GM21528 (cell line): ENCODE measurements around the gene SDC3.
"Not testable (repeated sequence)": the region's sequence is repeated elsewhere in the genome, so short reads cannot be mapped to it uniquely, and the experiment has no call there.

Source experiments
- ATAC-seq: cut with Tn5 transposase; IDR thresholded peaks from one replicate; pipeline ENCODE4 v1.9.1; 2021; ENCODE audit warnings: mild to moderate bottlenecking, moderate library complexity; ENCODE audit not compliant: unreplicated experiment, low FRiP score

Gene SDC3

GRCh38 chr1:30908696-30909364 lies at the start of gene SDC3:
Gene SDC3, minus strand, starts transcription at chr1:30908758. Its CDS starts 172 bp downstream, at chr1:30908586.
- no peak for ATAC-seq

DNA sequence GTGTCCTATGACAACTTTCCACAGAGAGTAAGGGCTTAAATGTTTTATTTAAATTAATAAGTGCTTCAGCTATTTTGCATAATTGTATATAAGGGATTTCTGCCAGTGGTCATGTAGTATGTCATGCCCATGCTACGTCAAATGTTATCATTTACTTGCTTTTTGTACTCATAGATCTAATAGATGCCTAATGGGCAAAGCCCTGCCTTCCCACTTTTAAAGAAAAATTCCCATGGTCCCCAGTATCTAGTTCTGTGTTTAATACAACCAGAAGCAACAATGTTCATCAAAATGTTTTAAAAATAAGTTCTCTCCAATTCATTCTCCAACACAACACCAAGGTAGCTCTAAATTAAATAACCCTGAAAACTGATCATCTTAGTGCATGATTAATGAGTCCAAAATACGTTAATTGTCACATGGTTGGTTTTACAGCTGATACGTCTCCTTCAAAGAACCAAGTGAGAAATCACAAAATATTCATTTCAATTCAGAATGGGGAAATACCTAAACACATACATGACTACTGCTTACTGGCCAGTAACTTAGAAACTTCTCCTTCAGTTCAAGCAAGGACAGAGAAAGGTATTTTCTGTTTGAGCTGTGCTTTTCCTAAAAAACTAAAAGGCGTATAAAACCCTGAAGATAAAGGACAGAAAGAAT lies 49.1 kb upstream of the SDC3 start:
- no peak for ATAC-seq

GRCh38 chr1:30955448-30956015 lies 47.0 kb upstream of the SDC3 start:
- ATAC-seq: no peak

DNA sequence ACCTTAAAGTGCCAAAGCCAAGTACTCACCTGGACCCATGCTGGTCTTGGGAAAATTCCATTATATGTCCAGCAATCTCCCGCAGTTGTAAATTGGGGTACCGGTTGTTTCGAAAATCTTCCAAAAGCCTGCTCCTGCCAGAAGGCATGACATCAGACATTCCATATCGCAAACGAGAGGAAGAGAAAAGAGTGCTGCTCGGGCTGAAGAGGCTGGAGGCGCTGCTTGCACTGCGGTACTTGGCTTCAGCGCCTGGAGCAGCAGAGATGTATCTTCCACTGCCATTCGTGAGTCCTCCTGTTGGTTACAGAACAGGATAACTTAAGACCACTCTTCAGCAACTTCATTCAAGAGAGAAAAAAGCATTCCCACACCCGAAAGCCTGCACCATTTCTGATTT lies 45.1 kb upstream of the SDC3 start:
- ATAC-seq: no peak

GRCh38 chr1:30952098-30952497 lies 43.5 kb upstream of the SDC3 start:
- no peak for ATAC-seq

- ATAC-seq: no peak
Observed at GRCh38 chr1:30950700-30951099, 42.1 kb upstream of the SDC3 start.

DNA sequence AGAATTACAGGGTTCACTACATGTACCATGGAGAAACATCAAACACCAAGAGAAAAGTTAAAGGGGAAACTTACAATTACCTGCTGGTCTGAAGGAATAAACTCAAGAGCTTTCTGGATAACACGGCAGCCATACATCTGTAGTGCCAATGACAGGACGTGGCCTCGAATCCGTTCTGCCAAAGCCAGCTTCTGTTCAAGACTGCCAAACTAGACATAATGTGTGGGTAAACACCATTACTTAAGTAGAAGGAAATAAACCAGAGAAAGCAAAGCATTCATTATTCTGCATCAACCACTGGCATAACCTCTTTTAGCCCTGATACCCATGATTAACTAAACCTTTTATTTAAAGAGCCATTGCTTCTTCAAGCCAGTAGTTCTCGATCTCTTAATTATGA lies 41.5 kb upstream of the SDC3 start:
- no peak for ATAC-seq

GRCh38 chr1:30949487-30949838 lies 40.9 kb upstream of the SDC3 start:
- ATAC-seq: not testable (repeated sequence)

DNA sequence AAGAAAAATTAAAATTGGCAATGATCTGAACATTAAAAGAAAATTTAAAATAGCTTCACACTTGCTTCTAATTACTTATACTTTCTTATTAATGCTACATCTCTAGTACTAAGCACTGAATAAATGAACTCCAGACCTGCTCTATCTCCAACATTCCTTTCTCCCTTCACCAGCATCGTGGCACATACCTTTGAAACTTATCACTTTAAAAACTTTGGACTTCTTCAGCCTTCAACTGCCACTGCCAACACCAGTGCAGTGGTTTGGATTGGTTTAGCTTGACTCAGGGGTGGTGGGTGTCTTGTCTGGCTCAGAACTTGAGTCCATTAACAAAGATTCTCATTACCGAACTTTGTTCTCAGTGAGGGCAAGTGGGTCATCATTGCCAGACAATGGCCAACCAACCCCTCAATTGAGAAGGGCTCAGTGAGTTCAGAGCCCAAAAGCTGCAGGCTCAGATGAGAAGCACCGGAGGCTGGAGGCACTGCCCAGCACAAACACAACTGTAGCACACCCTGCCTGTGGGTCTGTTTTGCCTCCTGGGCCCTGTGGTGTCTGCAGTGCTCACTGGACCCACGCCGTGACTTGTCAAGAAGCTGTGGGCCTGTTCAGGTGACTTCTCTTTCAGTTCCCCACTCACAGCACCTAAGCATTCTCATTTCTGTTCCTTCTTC lies 40.4 kb upstream of the SDC3 start:
- ATAC-seq: not testable (repeated sequence)

GRCh38 chr1:30948278-30948677 lies 39.7 kb upstream of the SDC3 start:
- ATAC-seq: no peak

- ATAC-seq: no peak
Observed at GRCh38 chr1:30947212-30947611, 38.7 kb upstream of the SDC3 start.

- no peak for ATAC-seq
Observed at GRCh38 chr1:30942326-30942963, 33.9 kb upstream of the SDC3 start.

DNA sequence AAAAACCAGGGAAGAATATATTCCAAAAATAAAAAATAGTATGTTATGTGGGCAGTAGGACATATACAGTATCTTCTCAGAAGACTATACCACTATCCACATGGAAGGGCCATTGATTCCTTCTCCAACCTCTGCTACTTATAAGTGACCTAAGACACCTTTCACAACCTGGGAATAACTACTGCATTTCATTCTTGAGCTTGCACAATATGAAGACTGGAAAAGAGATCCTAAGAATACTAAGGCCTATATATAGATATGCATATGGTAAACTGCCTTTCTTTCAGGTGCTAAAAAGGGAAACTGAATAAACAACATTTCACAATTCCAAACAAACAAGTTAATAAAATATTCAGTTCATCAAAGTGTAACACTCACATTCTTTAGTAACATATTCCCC lies 32.0 kb upstream of the SDC3 start:
- no peak for ATAC-seq

GRCh38 chr1:30936541-30937171 lies 28.1 kb upstream of the SDC3 start:
- ATAC-seq: no peak

GRCh38 chr1:30935758-30936157 lies 27.2 kb upstream of the SDC3 start:
- not testable (repeated sequence) for ATAC-seq

DNA sequence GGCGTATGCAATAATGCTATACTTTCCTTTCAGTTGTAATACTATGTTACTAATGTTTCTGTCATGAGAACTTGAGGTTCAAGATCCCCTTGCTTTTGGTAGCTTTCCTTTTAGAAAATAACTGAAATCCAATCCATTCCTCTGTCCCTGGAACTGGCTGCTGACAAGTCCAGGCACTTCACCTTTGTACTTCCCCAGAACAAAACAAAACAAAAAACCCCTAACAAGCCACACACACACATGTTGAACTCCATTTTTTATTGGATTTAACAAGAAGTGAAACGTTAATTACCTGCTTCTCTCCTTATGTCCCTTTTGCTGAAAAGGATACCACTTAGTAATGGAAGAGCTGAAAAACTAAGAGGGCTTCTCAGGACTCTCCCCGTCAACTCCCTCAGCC lies 26.1 kb upstream of the SDC3 start:
- ATAC-seq: no peak

- ATAC-seq: no peak
Observed at GRCh38 chr1:30933874-30934252, 25.3 kb upstream of the SDC3 start.

DNA sequence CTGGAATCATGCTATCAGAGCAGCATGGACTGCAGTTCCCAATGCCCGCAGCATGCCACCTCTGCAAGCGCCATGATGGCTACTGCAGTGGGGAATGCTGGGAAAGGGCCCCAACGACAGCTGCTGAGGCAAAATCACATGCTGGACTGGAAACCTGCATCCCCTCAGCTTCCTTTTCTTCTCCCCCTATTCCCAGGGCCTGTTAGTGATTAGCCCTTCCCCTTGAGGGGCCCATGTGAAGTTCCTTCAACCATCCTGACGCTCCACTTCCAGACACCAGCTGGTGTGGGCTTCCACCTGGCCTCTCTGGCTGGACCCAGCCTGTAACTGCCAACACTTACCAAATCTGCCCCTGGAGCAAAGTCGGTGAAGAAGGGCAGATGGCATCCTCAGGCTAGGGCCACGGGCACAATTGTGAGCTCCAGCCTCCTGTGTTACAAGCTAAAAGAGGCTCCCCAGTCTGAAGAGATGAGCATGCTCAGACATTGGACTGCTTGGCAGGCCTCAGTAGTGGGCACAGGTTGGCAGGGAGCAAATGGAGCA lies 22.1 kb upstream of the SDC3 start:
- no peak for ATAC-seq

DNA sequence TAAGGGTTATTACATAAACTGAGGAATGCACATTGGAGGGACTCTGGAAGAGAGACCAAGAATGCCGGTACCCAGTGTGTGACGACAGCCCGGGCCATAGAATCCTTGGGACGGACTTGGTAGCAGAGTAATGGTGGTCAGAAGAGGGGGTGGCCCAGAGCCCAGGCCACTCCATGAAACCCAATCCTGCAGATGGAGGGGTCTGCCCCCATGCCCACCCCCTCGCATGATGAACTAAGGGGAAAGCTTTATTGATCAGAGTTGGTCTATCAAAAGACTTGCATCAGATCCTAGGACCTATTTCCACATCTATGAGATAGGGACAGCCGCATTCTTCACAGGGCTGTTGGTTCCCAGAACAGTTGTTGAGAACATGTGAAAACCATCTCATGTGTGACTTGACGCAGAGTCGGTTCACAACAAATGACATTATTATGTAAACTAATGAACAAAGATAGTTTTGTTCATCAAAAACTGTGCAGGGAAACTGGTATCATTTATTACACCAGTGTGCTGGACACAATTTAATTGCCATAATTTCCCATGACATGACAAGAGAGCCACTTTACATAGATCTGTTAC lies 21.5 kb upstream of the SDC3 start:
- ATAC-seq: no peak
